ENCODE results near the gene CHGA.

CHGA gene

GRCh38 chr14:92963301-92964123 is 40.6 kb downstream of the CHGA start:
- FAIRE-seq: peak; percentile 27

- FAIRE-seq: no peak
These were observed 41.5 kb downstream of the CHGA start for GRCh38 chr14:92964124-92965109.

- FAIRE-seq: no peak
These were observed 42.3 kb downstream of the CHGA start for GRCh38 chr14:92965281-92965680.

GRCh38 chr14:92967346-92967926 is 44.5 kb downstream of the CHGA start:
- no peak for FAIRE-seq

GRCh38 chr14:92968291-92969020 is 45.5 kb downstream of the CHGA start:
- no peak for FAIRE-seq

- FAIRE-seq: no peak
These were observed 46.5 kb downstream of the CHGA start for GRCh38 chr14:92969430-92969829.

- FAIRE-seq: no peak
These were observed 46.9 kb downstream of the CHGA start for GRCh38 chr14:92969871-92970270.

- FAIRE-seq: no peak
These were observed 47.3 kb downstream of the CHGA start for GRCh38 chr14:92970271-92970670.

- FAIRE-seq: no peak
These were observed 48.7 kb downstream of the CHGA start for GRCh38 chr14:92971601-92972180.

- FAIRE-seq: no peak
These were observed 50.4 kb downstream of the CHGA start for GRCh38 chr14:92973261-92973797.

- FAIRE-seq: no peak
These were observed 50.9 kb downstream of the CHGA start for GRCh38 chr14:92973798-92974372.

GRCh38 chr14:92974541-92975345 is 51.8 kb downstream of the CHGA start:
- FAIRE-seq: no peak

- no peak for FAIRE-seq
These were observed 53.3 kb downstream of the CHGA start for GRCh38 chr14:92976268-92976667.

GRCh38 chr14:92978229-92979021 is 55.5 kb downstream of the CHGA start:
- no peak for FAIRE-seq

GRCh38 chr14:92980866-92981265 is 57.9 kb downstream of the CHGA start:
- FAIRE-seq: no peak

- no peak for FAIRE-seq
These were observed 58.8 kb downstream of the CHGA start for GRCh38 chr14:92981726-92982125.

GRCh38 chr14:92982956-92983355 is 60.0 kb downstream of the CHGA start:
- FAIRE-seq: no peak

GRCh38 chr14:92984082-92984788 is 61.3 kb downstream of the CHGA start:
- no peak for FAIRE-seq

Data from islet of Langerhans (tissue), 1 donor.